Ovary (tissue), 9 donors: Measurements from ENCODE around the gene DDI2. TPM values are rescaled to one million over a fixed set of nuclear protein-coding genes. Genes with fewer than 3 reads are reported as not detected.

ENCODE experiments used
- DNase-seq, 5 donors: peaks; one replicate each; pipeline ENCODE4 v3.0.0-alpha.2; 2019 to 2020
- H3K27ac ChIP-seq, 2 donors: fragments of 200-600 bp; one replicate each; pipeline versions ENCODE4 v1.5.1 to v1.8.0; 2019 to 2022
- H3K27me3 ChIP-seq: fragments of 200-600 bp; one replicate; pipeline ENCODE4 v1.8.0; 2022
- H3K36me3 ChIP-seq: fragments of 200-600 bp; sonication (generic); one replicate; pipeline ENCODE4 v1.5.1; 2019
- H3K4me1 ChIP-seq: one replicate; pipeline ENCODE4 v1.8.1; 2013; ENCODE audit warnings: mild to moderate bottlenecking, moderate library complexity; ENCODE audit not compliant: insufficient read depth
- H3K4me3 ChIP-seq: fragments of 200-600 bp; sonication (generic); one replicate; pipeline ENCODE4 v1.5.1; 2017
- H3K9me3 ChIP-seq, 2 donors: fragments of 200-600 bp in 1 of 2; sonication (generic) in 1 of 2; one replicate each; pipeline versions ENCODE4 v1.5.1 to v1.8.1; 2013 to 2019; ENCODE audit warnings: mild to moderate bottlenecking in 1 of 2, moderate library complexity in 1 of 2
- CTCF ChIP-seq, 3 donors: fragments of 450-650 bp in 2 of 3; fragments of 200-600 bp in 1 of 3; IDR thresholded peaks; one replicate each; pipeline versions ENCODE4 v1.5.1 to v1.8.0; 2016 to 2022; ENCODE audit warnings: antibody characterized with exemption in 3 of 3, mild to moderate bottlenecking in 1 of 3
- EP300 ChIP-seq: sonication (generic); formaldehyde crosslinking; IDR thresholded peaks from one replicate; pipeline ENCODE4 v1.6.1; 2017; ENCODE audit warnings: antibody characterized with exemption
- POLR2A ChIP-seq: fragments of 450-650 bp; IDR thresholded peaks from one replicate; pipeline ENCODE4 v1.6.1; 2017; ENCODE audit warnings: antibody characterized with exemption, mild to moderate bottlenecking, moderate library complexity
- WGBS, 3 donors: extraction: QIAGEN DNeasy Blood & Tissue Kit in 1 of 3; methylation state at CpG; one replicate each; pipeline versions ENCODE4 v1.1.5 to v1.1.7; 2013 to 2017; 5-methylcytosine and 5-hydroxymethylcytosine counted together
- intact Hi-C, 4 donors: fragments of 100-400 bp; cut with DNase I; formaldehyde crosslinking; loops; one replicate each; pipeline versions ENCODE4 v1.11.0 to v1.15.1; 2022 to 2023
- polyA plus RNA-seq, 2 donors: library from polyadenylated mRNA; stranded (reverse); fragments of 200-250 nt in 1 of 2; fragments of 350-450 nt in 1 of 2; fragmentation: Illumina TruSeq in 1 of 2; extraction: RNeasy Lipid Tissue Mini Kit (QIAGEN cat#74804) in 1 of 2; gene quantifications; one replicate each; pipeline ENCODE4 v1.2.3, GENCODE V29; 2013 to 2014
- total RNA-seq, 7 donors: library from RNA; depleted of rRNA in 2 of 7; stranded (reverse); fragments of >200 nt in 2 of 7; fragmentation: NEBNext Ultra II Directional in 3 of 7; extraction: Animal tissue kit (Norgen Biotek cat#: 25700) in 3 of 7; gene quantifications; one replicate each; pipeline versions ENCODE4 v1.1.0 to v1.2.4, GENCODE V29; 2016 to 2023
- donor health status: DM: no; HTN: no; CAD: no; lungs with moderate emphysema.
- donor health status: DM: no; HTN: no; CAD: no.
- donor health status: Bipolar disorder and iron deficiency.
- donor health status: DM: yes; HTN: yes; CAD: no.
- donor health status: DM: no; HTN: no; CAD: no.
- donor health status: DM: yes; HTN: yes; CAD: no.

The DDI2 gene
- total and polyA plus RNA-seq, 9 donors = 4.2 to 30.9 (median 22.2) TPM

DNA sequence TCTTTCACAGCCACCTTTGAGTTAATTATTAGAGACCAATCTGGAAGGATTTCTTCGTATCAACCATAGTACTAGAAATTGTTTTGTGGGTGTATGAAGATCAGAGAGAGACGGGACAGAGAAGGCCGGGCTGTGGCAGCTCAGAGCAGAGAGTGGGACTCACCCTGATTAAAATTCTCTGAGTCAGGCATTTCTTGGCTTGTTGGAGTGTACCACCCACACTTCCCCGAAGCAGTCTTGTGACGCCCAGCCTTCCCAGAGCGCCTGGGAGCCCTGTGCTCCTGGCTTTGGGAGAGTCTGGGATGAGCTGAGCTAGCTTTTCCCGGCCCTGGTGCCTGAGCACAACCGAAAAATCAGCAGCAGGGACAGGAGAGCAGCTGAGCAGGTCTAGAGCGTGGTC is 86.3 kb downstream of the DDI2 start:
- Histone ChIP-seq H3K27ac (peak overlapping the region; percentile 85 to 90), H3K9me3 (no peaks in the 10 kb centered on the region), H3K4me1 (peaks cover 20% of the 10 kb centered on the region), H3K4me3 (peak overlapping the region; percentile 11), H3K36me3 (no peaks in the 10 kb centered on the region), H3K27me3 (no peaks in the 10 kb centered on the region)
- intact Hi-C loops = no loop called here
- peak; percentile 83 to 92 (median 87) for DNase-seq
- TF ChIP-seq CTCF (IDR thresholded peaks at IDR 0.05) (no peak), EP300 (peak; percentile 88), POLR2A (peak; percentile 71)
- 5 to 10% (median 7%) methylated on average over 9 of the region's 9 CpGs for WGBS, 3 donors

GRCh38 chr1:15704526-15705183 is 87.4 kb downstream of the DDI2 start:
- DNase-seq = peak in 4 of 5 donors; percentile 40 to 68 (median 54)
- Histone ChIP-seq H3K4me3 (no peak overlapping the region), H3K27ac (peak overlapping the region; percentile 85 to 90), H3K36me3 (no peaks in the 10 kb centered on the region), H3K9me3 (no peaks in the 10 kb centered on the region), H3K27me3 (no peaks in the 10 kb centered on the region), H3K4me1 (peaks cover 20% of the 10 kb centered on the region)
- WGBS, 3 donors = 46 to 70% (median 63%) methylated on average over 17 of the region's 17 CpGs
- TF ChIP-seq POLR2A (no peak), CTCF (IDR thresholded peaks at IDR 0.05) (no peak), EP300 (no peak)
- intact Hi-C loops = no loop called here

GRCh38 chr1:15705184-15705566 is 87.9 kb downstream of the DDI2 start:
- H3K4me3 ChIP-seq = no peak overlapping the region
- H3K27ac ChIP-seq = peak overlapping the region in 1 of 2 donors; percentile 90
- no peaks in the 10 kb centered on the region for H3K27me3 ChIP-seq
- no peaks in the 10 kb centered on the region for H3K36me3 ChIP-seq
- 83 to 91% (median 85%) methylated on average over 11 of the region's 11 CpGs for WGBS, 3 donors
- peaks cover 19% of the 10 kb centered on the region for H3K4me1 ChIP-seq
- H3K9me3 ChIP-seq = no peaks in the 10 kb centered on the region
- no peak for DNase-seq
- no peak for TF ChIP-seq CTCF (IDR thresholded peaks at IDR 0.05)
- no peak for TF ChIP-seq POLR2A
- no peak for TF ChIP-seq EP300
- intact Hi-C loops = no loop called here

DNA sequence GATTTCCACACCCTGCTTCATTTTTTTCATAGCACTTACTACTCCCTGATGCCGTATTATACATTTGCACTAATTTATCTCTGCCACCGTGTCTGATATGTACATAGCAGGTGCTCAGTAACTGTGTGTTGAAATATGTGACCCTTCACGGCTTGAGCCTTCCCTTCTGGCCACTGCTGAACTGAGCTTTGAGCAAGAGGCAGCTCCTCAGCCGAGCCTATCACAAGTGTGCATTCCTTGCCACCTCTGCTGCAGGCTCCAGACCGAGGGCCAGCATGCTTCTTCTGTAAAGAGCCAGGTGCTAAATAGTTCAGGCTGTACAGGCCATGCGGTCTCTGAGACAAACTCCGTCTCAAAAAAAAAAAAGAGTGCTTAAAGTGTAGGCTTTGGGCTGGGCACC is 89.5 kb downstream of the DDI2 start:
- 77 to 78% (median 78%) methylated on average over 7 of the region's 7 CpGs for WGBS, 3 donors
- TF ChIP-seq EP300 (no peak), CTCF (IDR thresholded peaks at IDR 0.05) (no peak), POLR2A (no peak)
- H3K27ac ChIP-seq = no peak overlapping the region
- intact Hi-C loops = no loop called here
- H3K36me3 ChIP-seq = no peaks in the 10 kb centered on the region
- peaks cover 18% of the 10 kb centered on the region for H3K4me1 ChIP-seq
- H3K27me3 ChIP-seq = no peaks in the 10 kb centered on the region
- H3K4me3 ChIP-seq = no peak overlapping the region
- no peak for DNase-seq
- H3K9me3 ChIP-seq = no peaks in the 10 kb centered on the region
